H1 (cell line): Measurements from ENCODE around the gene ADGRB2.

Source experiments
- ASH2L ChIP-seq: fragments of 200-600, 300-600 bp; sonication (generic); IDR thresholded peaks from one replicate; pipeline ENCODE4 v1.7.1; 2017; ENCODE audit warnings: low read length
- CTCF ChIP-seq, 3 experiments: IDR thresholded peaks; 1 replicate in 2 of 3; 2 replicates in 1 of 3; pipeline versions ENCODE4 v1.5.1 to v1.6.1; 2011; ENCODE audit warnings: low read length in 3 of 3, mild to moderate bottlenecking in 3 of 3, inconsistent platforms in 2 of 3, low read depth in 1 of 3, moderate library complexity in 1 of 3; ENCODE audit not compliant: insufficient read depth in 1 of 3; ENCODE audit errors: control extremely low read depth in 1 of 3
- EZH2 ChIP-seq: fragments of 200-600 bp; sonication (generic); IDR thresholded peaks from 2 replicates; pipeline ENCODE4 v1.7.1; 2012; ENCODE audit warnings: low read depth, mild to moderate bottlenecking, moderate library complexity, low read length, inconsistent platforms; ENCODE audit not compliant: severe bottlenecking
- PHF8 ChIP-seq: fragments of 200-600 bp; sonication (generic); conservative IDR thresholded peaks from 2 replicates; pipeline ENCODE4 v1.7.1; 2012; ENCODE audit warnings: low read depth, mild to moderate bottlenecking, inconsistent platforms, low read length, moderate library complexity
- POLR2A ChIP-seq, 2 experiments: IDR thresholded peaks; 1 replicate in 1 of 2; 2 replicates in 1 of 2; pipeline ENCODE4 v1.6.1; 2011; ENCODE audit warnings: low read depth in 2 of 2, low read length in 2 of 2, mild to moderate bottlenecking in 2 of 2; ENCODE audit errors: control extremely low read depth in 1 of 2
- ZNF274 ChIP-seq: IDR thresholded peaks from 2 replicates; pipeline ENCODE4 v1.7.0; 2012; ENCODE audit warnings: low read length, borderline replicate concordance; ENCODE audit errors: extremely low read depth

GRCh38 chr1:31744165-31744888 is 19.8 kb downstream of the ADGRB2 start:
- TF ChIP-seq CTCF (IDR thresholded peaks at IDR 0.05; ENCODE audit: control extremely low read depth in 1 of 3, insufficient read depth in 1 of 3, low read depth in 1 of 3, low read length in 3 of 3) (no peak), POLR2A (IDR thresholded peaks at IDR 0.05; ENCODE audit: control extremely low read depth in 1 of 2, low read depth in 2 of 2, low read length in 2 of 2) (no peak), ASH2L (no peak), EZH2 (no peak), ZNF274 (no peak), PHF8 (no peak)
